Upper lobe of right lung (tissue), 1 donor: ENCODE results near the gene SGSH. TPM values are rescaled to one million over a fixed set of nuclear protein-coding genes. Genes with fewer than 3 reads are reported as not detected.
A peak's percentile ranks its signal among the peaks of the same experiment; 100 is the strongest.

ENCODE experiments used
- ATAC-seq: fragments of 200-7000 bp; cut with Tn5 transposase; one replicate; pipeline ENCODE4 v1.9.1; 2020; ENCODE audit warnings: mild to moderate bottlenecking, moderate library complexity
- DNase-seq: peaks from one replicate; pipeline ENCODE4 v3.0.0-alpha.2; 2020
- H3K27ac ChIP-seq: fragments of 200-600 bp; one replicate; pipeline ENCODE4 v1.8.0; 2022
- H3K27me3 ChIP-seq: fragments of 200-600 bp; one replicate; pipeline ENCODE4 v1.8.0; 2022; ENCODE audit warnings: mild to moderate bottlenecking
- H3K36me3 ChIP-seq: fragments of 200-600 bp; one replicate; pipeline ENCODE4 v1.8.0; 2022
- H3K4me1 ChIP-seq: fragments of 200-600 bp; one replicate; pipeline ENCODE4 v1.8.0; 2022
- H3K4me3 ChIP-seq: fragments of 200-600 bp; one replicate; pipeline ENCODE4 v1.8.0; 2022; ENCODE audit warnings: mild to moderate bottlenecking
- H3K9me3 ChIP-seq: fragments of 200-600 bp; one replicate; pipeline ENCODE4 v1.8.0; 2022
- CTCF ChIP-seq: fragments of 200-600 bp; IDR thresholded peaks from one replicate; pipeline ENCODE4 v1.8.0; 2022; ENCODE audit warnings: antibody characterized with exemption
- intact Hi-C: fragments of 100-400 bp; cut with DNase I; formaldehyde crosslinking; loops from one replicate; pipeline ENCODE4 v1.11.0; 2022
- total RNA-seq: library from RNA; stranded (reverse); fragmentation: NEBNext Ultra II Directional; extraction: Animal tissue kit (Norgen Biotek cat#: 25700); gene quantifications from one replicate; pipeline ENCODE4 v1.2.1, GENCODE V29; 2021
- donor health status: DM: no; HTN: yes; CAD: no; lungs with severe emphysema.

The SGSH gene
- total RNA-seq, 1 donor from 2014 or later: 59.8 TPM

GRCh38 chr17:80176757-80177156 lies 43.4 kb downstream of the SGSH start:
- intact Hi-C loops: no loop called here
- Histone ChIP-seq H3K27me3 (no peaks in the 10 kb centered on the region), H3K27ac (no peak overlapping the region), H3K36me3 (no peaks in the 10 kb centered on the region), H3K9me3 (no peaks in the 10 kb centered on the region), H3K4me3 (no peak overlapping the region), H3K4me1 (no peaks in the 10 kb centered on the region)
- no peak for DNase-seq
- no peak for TF ChIP-seq CTCF
- no peak for ATAC-seq

GRCh38 chr17:80173916-80174315 lies 46.2 kb downstream of the SGSH start:
- H3K4me1 ChIP-seq: no peaks in the 10 kb centered on the region
- H3K9me3 ChIP-seq: no peaks in the 10 kb centered on the region
- no peak for TF ChIP-seq CTCF
- H3K4me3 ChIP-seq: no peak overlapping the region
- H3K27ac ChIP-seq: no peak overlapping the region
- no peaks in the 10 kb centered on the region for H3K27me3 ChIP-seq
- intact Hi-C loops: no loop called here
- no peaks in the 10 kb centered on the region for H3K36me3 ChIP-seq
- ATAC-seq: no peak
- DNase-seq: no peak

- intact Hi-C loops: no loop called here
- ATAC-seq: no peak
Observed at GRCh38 chr17:80173126-80173525, 47.0 kb downstream of the SGSH start.

GRCh38 chr17:80171681-80172080 lies 48.5 kb downstream of the SGSH start:
- TF ChIP-seq CTCF: no peak
- H3K4me1 ChIP-seq: no peaks in the 10 kb centered on the region
- H3K36me3 ChIP-seq: no peaks in the 10 kb centered on the region
- no peaks in the 10 kb centered on the region for H3K9me3 ChIP-seq
- no peak overlapping the region for H3K27ac ChIP-seq
- intact Hi-C loops: no loop called here
- H3K4me3 ChIP-seq: no peak overlapping the region
- ATAC-seq (no peak), DNase-seq (no peak)
- H3K27me3 ChIP-seq: no peaks in the 10 kb centered on the region

More at GRCh38 chr17:80173126-80173525, 47.0 kb downstream of the SGSH start:
- DNase-seq: no peak
- no peaks in the 10 kb centered on the region for H3K4me1 ChIP-seq
- H3K27me3 ChIP-seq: no peaks in the 10 kb centered on the region
- H3K27ac ChIP-seq: no peak overlapping the region
- no peaks in the 10 kb centered on the region for H3K9me3 ChIP-seq
- H3K4me3 ChIP-seq: no peak overlapping the region
- no peak for TF ChIP-seq CTCF
- no peaks in the 10 kb centered on the region for H3K36me3 ChIP-seq

- Histone ChIP-seq H3K27me3 (no peaks in the 10 kb centered on the region), H3K36me3 (no peaks in the 10 kb centered on the region), H3K27ac (no peak within 1 kb of the TSS), H3K4me1 (no peaks in the 10 kb centered on the region), H3K4me3 (no peak within 1 kb of the TSS), H3K9me3 (no peaks in the 10 kb centered on the region)
- ATAC-seq: peak; percentile 90
- intact Hi-C loops: no loop called here
- TF ChIP-seq CTCF: no peak
- no peak for DNase-seq
Observed at GRCh38 chr17:80169784-80170500, 50.2 kb downstream of the SGSH start, which contains the start of gene CARD14. Gene CARD14, plus strand, starts transcription at chr17:80170030. Its CDS starts 11,409 bp downstream, at chr17:80181439.
